ENCODE data around the gene MRC2.

MRC2 gene

DNA sequence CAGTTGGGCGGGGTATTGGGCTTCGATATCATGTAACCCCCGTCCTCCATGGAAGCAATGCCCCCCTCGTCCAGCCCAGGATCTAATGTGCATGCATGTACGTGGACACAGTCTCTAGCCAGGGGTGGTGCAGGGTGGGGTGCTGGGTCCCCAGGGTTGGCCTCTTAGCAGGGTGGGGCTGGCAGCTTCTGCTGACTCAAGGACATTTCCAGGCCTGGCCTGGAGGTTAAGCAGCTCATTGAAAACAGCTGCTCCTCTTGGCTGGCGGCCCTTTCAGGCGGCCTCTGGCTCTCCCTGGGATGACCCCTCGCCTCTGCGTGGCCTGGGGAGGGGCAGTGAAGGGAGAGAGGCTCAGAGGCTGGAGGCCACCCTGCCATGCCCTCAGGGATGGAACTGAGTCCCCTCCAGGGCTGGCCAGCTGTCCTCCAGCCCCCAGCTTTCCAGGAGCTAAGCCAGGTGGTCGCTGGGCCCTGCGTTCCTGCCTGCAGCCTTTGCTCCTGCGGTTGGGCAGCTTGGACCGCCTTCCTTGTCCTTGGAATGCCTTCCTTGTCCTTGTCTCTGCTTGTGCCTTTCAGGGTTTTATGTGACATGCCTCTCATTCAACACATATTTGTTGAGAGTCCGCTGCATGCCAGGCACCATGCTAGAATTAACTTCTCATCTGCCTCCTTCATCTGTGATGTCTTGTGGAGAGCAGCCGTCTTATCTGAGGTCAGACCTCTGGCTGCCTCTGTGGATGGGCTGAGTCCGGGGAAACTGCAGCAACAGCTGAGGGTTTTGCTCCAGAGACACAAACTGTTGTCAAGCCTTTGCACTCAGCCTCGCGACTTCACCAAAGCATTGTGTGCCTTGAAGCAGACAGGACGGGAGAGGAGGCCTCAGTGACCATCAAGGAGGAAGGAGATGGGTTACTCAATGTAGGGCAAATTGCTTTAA, 26.6 kb downstream of the MRC2 start:
- TF ChIP-seq EZH2phosphoT487 (conservative IDR thresholded peaks at IDR 0.05; ENCODE audit: low read length), result no peak
- no peak for TF ChIP-seq CTCF (IDR thresholded peaks at IDR 0.05; ENCODE audit: insufficient read depth, low read length, poor library complexity, severe bottlenecking)
- Histone ChIP-seq H3K4me2 (ENCODE audit: low read depth, low read length, poor library complexity, severe bottlenecking) (no peak overlapping the region), H2AFZ (ENCODE audit: low read depth, low read length, severe bottlenecking) (no peak overlapping the region), H3K27ac (ENCODE audit: low read depth, low read length) (no peak overlapping the region), H3K9me3 (ENCODE audit: insufficient read depth, low read length) (no peaks in the 10 kb centered on the region), H3K9me2 (replicated peaks; ENCODE audit: insufficient read depth, low read length) (no peaks in the 10 kb centered on the region), H3K4me3 (ENCODE audit: insufficient read depth, low read length, poor library complexity, severe bottlenecking) (no peak overlapping the region), H3K36me3 (ENCODE audit: low read length) (no peaks in the 10 kb centered on the region), H3K9ac (ENCODE audit: low read length) (no peak overlapping the region), H3K27me3 (ENCODE audit: low read length) (no peaks in the 10 kb centered on the region), H4K20me1 (ENCODE audit: low read depth, low read length) (no peaks in the 10 kb centered on the region), H3K79me2 (ENCODE audit: insufficient read depth, low read length) (no peaks in the 10 kb centered on the region), H3F3A (ENCODE audit: insufficient read depth) (no peaks in the 10 kb centered on the region)

DNA sequence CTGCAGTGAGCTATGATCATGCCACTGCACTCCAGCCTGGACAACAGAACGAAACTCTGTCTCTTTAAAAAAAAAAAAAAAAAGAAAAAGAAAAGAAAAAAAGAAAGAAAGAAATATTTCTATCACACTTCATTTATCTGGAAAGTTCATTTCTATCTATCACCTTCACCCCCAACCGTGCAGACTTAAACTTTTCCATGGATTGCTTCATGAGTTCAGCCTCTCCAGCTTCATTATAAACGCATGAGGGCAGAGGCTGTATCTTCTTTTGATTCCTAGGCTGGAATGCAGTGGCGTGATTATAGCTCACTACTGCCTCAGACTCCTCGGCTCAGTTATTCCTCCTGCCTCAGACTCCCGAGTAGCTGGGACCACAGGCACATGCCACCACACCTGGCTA, 28.2 kb downstream of the MRC2 start:
- H3K9me2 ChIP-seq (replicated peaks; ENCODE audit: insufficient read depth, low read length), result no peaks in the 10 kb centered on the region
- no peaks in the 10 kb centered on the region for H3F3A ChIP-seq (ENCODE audit: insufficient read depth)
- H3K4me3 ChIP-seq (ENCODE audit: insufficient read depth, low read length, poor library complexity, severe bottlenecking), result no peak overlapping the region
- no peak for TF ChIP-seq CTCF (IDR thresholded peaks at IDR 0.05; ENCODE audit: insufficient read depth, low read length, poor library complexity, severe bottlenecking)
- TF ChIP-seq EZH2phosphoT487 (conservative IDR thresholded peaks at IDR 0.05; ENCODE audit: low read length), result no peak
- H3K9ac ChIP-seq (ENCODE audit: low read length), result no peak overlapping the region
- no peaks in the 10 kb centered on the region for H3K9me3 ChIP-seq (ENCODE audit: insufficient read depth, low read length)
- no peaks in the 10 kb centered on the region for H4K20me1 ChIP-seq (ENCODE audit: low read depth, low read length)
- H2AFZ ChIP-seq (ENCODE audit: low read depth, low read length, severe bottlenecking), result no peak overlapping the region
- H3K36me3 ChIP-seq (ENCODE audit: low read length), result no peaks in the 10 kb centered on the region
- H3K27me3 ChIP-seq (ENCODE audit: low read length), result no peaks in the 10 kb centered on the region
- H3K4me2 ChIP-seq (ENCODE audit: low read depth, low read length, poor library complexity, severe bottlenecking), result no peak overlapping the region
- no peaks in the 10 kb centered on the region for H3K79me2 ChIP-seq (ENCODE audit: insufficient read depth, low read length)
- no peak overlapping the region for H3K27ac ChIP-seq (ENCODE audit: low read depth, low read length)

GRCh38 chr17:62656446-62656845, 29.0 kb downstream of the MRC2 start:
- H4K20me1 ChIP-seq (ENCODE audit: low read depth, low read length), result no peaks in the 10 kb centered on the region
- no peak overlapping the region for H3K4me2 ChIP-seq (ENCODE audit: low read depth, low read length, poor library complexity, severe bottlenecking)
- no peaks in the 10 kb centered on the region for H3K36me3 ChIP-seq (ENCODE audit: low read length)
- H3K4me3 ChIP-seq (ENCODE audit: insufficient read depth, low read length, poor library complexity, severe bottlenecking), result no peak overlapping the region
- H3K27ac ChIP-seq (ENCODE audit: low read depth, low read length), result no peak overlapping the region
- no peak overlapping the region for H2AFZ ChIP-seq (ENCODE audit: low read depth, low read length, severe bottlenecking)
- H3F3A ChIP-seq (ENCODE audit: insufficient read depth), result no peaks in the 10 kb centered on the region
- no peaks in the 10 kb centered on the region for H3K27me3 ChIP-seq (ENCODE audit: low read length)
- H3K9ac ChIP-seq (ENCODE audit: low read length), result no peak overlapping the region
- H3K9me2 ChIP-seq (replicated peaks; ENCODE audit: insufficient read depth, low read length), result no peaks in the 10 kb centered on the region
- H3K79me2 ChIP-seq (ENCODE audit: insufficient read depth, low read length), result no peaks in the 10 kb centered on the region
- no peaks in the 10 kb centered on the region for H3K9me3 ChIP-seq (ENCODE audit: insufficient read depth, low read length)
- TF ChIP-seq CTCF (IDR thresholded peaks at IDR 0.05; ENCODE audit: insufficient read depth, low read length, poor library complexity, severe bottlenecking) (no peak), EZH2phosphoT487 (conservative IDR thresholded peaks at IDR 0.05; ENCODE audit: low read length) (no peak)
